Osteoblast (primary cell): ENCODE results near the gene SPEN. TPM values are rescaled to one million over a fixed set of nuclear protein-coding genes. Genes with fewer than 3 reads are reported as not detected.

Experiments used
- DNase-seq: peaks from one replicate; pipeline ENCODE4 v3.0.0; 2011; ENCODE audit warnings: low spot score, mixed read lengths; ENCODE audit not compliant: insufficient read length; ENCODE audit errors: missing footprints
- H2AFZ ChIP-seq: 2 replicates; pipeline ENCODE4 v1.6.0; 2011; ENCODE audit warnings: mild to moderate bottlenecking, low read length
- H3K27ac ChIP-seq: 2 replicates; pipeline ENCODE4 v1.5.1; 2011; ENCODE audit warnings: mild to moderate bottlenecking, low read depth, low read length, moderate library complexity
- H3K27me3 ChIP-seq: 2 replicates; pipeline ENCODE4 v1.6.0; 2012; ENCODE audit warnings: mild to moderate bottlenecking, control low read depth, inconsistent platforms, low read length, moderate library complexity; ENCODE audit not compliant: insufficient read depth
- H3K36me3 ChIP-seq: 2 replicates; pipeline ENCODE4 v1.5.1; 2011; ENCODE audit warnings: mild to moderate bottlenecking, low read length, control low read depth, moderate library complexity; ENCODE audit not compliant: insufficient read depth
- H3K4me1 ChIP-seq: 2 replicates; pipeline ENCODE4 v1.5.1; 2011; ENCODE audit warnings: mild to moderate bottlenecking, low read length, control low read depth, moderate library complexity; ENCODE audit not compliant: insufficient read depth
- H3K4me2 ChIP-seq: 2 replicates; pipeline ENCODE4 v1.6.0; 2011; ENCODE audit warnings: mild to moderate bottlenecking, low read length; ENCODE audit not compliant: insufficient read depth
- H3K4me3 ChIP-seq: fragments of 200-600 bp; sonication (generic); 3 replicates; pipeline ENCODE4 v1.5.1; 2012; ENCODE audit warnings: mild to moderate bottlenecking, low read length, inconsistent platforms; ENCODE audit not compliant: insufficient read depth
- H3K79me2 ChIP-seq: 2 replicates; pipeline ENCODE4 v1.6.0; 2012; ENCODE audit warnings: mild to moderate bottlenecking, low read length, control low read depth, inconsistent platforms; ENCODE audit not compliant: insufficient read depth
- H3K9me3 ChIP-seq: 2 replicates; pipeline ENCODE4 v1.5.1; 2011; ENCODE audit warnings: low read depth, low read length, control low read depth
- H4K20me1 ChIP-seq: 2 replicates; pipeline ENCODE4 v1.6.0; 2012; ENCODE audit warnings: mild to moderate bottlenecking, low read length, control low read depth; ENCODE audit not compliant: insufficient read depth
- total RNA-seq: library from RNA; depleted of rRNA; stranded (reverse); fragments of >200 nt; gene quantifications from 2 replicates; pipeline ENCODE4 v1.2.3, GENCODE V29; 2012
- TF ChIP-seq, protein P1 (sequence below): IDR thresholded peaks from 2 replicates; pipeline ENCODE4 v1.5.1; 2011; ENCODE audit warnings: mild to moderate bottlenecking, low read depth, low read length, moderate library complexity; ENCODE audit errors: extremely low read depth

Gene SPEN
- total RNA-seq, 1 donor = 21.0 TPM

DNA sequence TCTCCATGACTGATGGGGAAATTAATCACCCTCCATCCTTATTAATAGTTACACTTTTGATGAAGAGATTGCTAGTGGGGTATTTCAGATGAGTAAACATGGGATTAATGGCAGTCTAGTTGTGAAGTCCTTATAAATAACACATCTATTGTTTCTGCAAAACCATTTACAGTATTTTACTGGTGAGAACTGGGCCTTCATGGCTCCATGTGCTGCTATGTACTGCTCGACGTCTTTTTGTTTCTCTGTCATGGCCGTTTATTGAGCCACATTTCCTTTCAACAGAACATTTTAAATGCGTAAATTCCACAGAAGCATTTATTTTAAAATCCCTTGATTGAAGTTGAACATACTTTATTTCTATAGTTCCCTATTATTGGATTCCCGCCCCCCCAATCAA is 34.5 kb downstream of the SPEN start:
- H3K27ac ChIP-seq = no peak overlapping the region
- no peak for DNase-seq

DNA sequence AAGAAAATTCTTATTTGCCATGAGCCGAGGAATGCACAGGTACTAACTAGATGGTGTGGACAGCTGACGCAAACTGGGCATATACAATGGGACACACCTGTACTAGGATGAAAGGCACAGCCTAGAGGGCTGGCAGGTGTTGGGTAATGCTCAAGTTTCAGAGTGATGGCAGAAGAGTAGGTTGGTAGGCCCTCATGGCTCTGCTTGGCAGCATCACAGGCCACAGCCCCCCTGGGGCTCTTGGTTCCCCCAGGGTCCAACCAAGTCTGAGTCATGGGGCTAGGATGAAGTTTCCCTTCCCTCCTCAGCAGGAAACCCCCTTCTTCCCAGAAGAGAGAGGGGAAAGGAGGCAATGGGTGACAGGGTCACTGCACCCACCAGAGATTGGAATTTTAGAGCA is 35.2 kb downstream of the SPEN start:
- Histone ChIP-seq H3K9me3 (no peaks in the 10 kb centered on the region), H4K20me1 (no peaks in the 10 kb centered on the region)

More for the DNA sequence above, 34.5 kb downstream of the SPEN start:
- no peaks in the 10 kb centered on the region for H3K9me3 ChIP-seq
- peaks cover 81% of the 10 kb centered on the region for H3K79me2 ChIP-seq
- TF ChIP-seq, protein P1, sequence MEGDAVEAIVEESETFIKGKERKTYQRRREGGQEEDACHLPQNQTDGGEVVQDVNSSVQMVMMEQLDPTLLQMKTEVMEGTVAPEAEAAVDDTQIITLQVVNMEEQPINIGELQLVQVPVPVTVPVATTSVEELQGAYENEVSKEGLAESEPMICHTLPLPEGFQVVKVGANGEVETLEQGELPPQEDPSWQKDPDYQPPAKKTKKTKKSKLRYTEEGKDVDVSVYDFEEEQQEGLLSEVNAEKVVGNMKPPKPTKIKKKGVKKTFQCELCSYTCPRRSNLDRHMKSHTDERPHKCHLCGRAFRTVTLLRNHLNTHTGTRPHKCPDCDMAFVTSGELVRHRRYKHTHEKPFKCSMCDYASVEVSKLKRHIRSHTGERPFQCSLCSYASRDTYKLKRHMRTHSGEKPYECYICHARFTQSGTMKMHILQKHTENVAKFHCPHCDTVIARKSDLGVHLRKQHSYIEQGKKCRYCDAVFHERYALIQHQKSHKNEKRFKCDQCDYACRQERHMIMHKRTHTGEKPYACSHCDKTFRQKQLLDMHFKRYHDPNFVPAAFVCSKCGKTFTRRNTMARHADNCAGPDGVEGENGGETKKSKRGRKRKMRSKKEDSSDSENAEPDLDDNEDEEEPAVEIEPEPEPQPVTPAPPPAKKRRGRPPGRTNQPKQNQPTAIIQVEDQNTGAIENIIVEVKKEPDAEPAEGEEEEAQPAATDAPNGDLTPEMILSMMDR = no peak
- H3K36me3 ChIP-seq = peaks cover under 1% of the 10 kb centered on the region
- no peak overlapping the region for H2AFZ ChIP-seq
- H4K20me1 ChIP-seq = no peaks in the 10 kb centered on the region
- no peak overlapping the region for H3K4me2 ChIP-seq
- H3K4me3 ChIP-seq = no peak overlapping the region
- H3K27me3 ChIP-seq = no peaks in the 10 kb centered on the region
- H3K4me1 ChIP-seq = peaks cover 22% of the 10 kb centered on the region

GRCh38 chr1:15883326-15883725 is 35.8 kb downstream of the SPEN start:
- no peaks in the 10 kb centered on the region for H3K27me3 ChIP-seq
- H3K4me1 ChIP-seq = peaks cover 22% of the 10 kb centered on the region
- no peaks in the 10 kb centered on the region for H3K36me3 ChIP-seq
- TF ChIP-seq, protein P1 = no peak
- H4K20me1 ChIP-seq = no peaks in the 10 kb centered on the region
- H3K4me3 ChIP-seq = no peak overlapping the region
- no peak overlapping the region for H2AFZ ChIP-seq
- H3K79me2 ChIP-seq = peaks cover 83% of the 10 kb centered on the region
- H3K9me3 ChIP-seq = no peaks in the 10 kb centered on the region
- no peak for DNase-seq
- peak overlapping the region; percentile 29 for H3K27ac ChIP-seq
- no peak overlapping the region for H3K4me2 ChIP-seq

More for the DNA sequence above, 35.2 kb downstream of the SPEN start:
- Histone ChIP-seq H3K36me3 (no peaks in the 10 kb centered on the region), H3K79me2 (peaks cover 81% of the 10 kb centered on the region), H3K4me2 (no peak overlapping the region), H3K4me3 (no peak overlapping the region), H3K27ac (no peak overlapping the region), H2AFZ (no peak overlapping the region), H3K4me1 (peaks cover 22% of the 10 kb centered on the region), H3K27me3 (no peaks in the 10 kb centered on the region)
- TF ChIP-seq, protein P1 = no peak
- DNase-seq = peak; percentile 60

DNA sequence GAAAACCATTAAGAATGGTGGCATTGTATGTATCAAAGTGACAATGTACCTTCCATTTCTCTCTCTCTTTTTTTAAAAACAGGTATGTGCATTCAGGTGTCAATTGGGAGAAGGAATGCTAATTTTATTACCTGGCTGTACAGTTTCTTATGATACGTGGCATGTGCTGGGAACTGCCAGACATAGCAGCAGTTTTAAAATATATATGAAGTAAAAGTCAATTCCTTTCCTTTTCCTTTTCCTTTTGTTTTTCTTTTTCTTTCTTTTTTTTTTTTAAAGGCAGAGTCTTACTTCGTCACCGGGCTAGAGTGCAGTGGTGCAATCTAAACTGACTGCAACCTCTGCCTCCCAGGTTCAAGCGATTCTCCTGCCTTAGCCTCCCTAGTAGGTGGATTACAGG is 37.0 kb downstream of the SPEN start:
- H3K4me3 ChIP-seq = no peak overlapping the region
- no peak overlapping the region for H2AFZ ChIP-seq
- no peak overlapping the region for H3K4me2 ChIP-seq
- no peaks in the 10 kb centered on the region for H3K36me3 ChIP-seq
- no peaks in the 10 kb centered on the region for H3K27me3 ChIP-seq
- TF ChIP-seq, protein P1 = no peak
- H3K27ac ChIP-seq = peak overlapping the region; percentile 29
- DNase-seq = peak; percentile 19
- no peaks in the 10 kb centered on the region for H3K9me3 ChIP-seq
- H3K79me2 ChIP-seq = peaks cover 85% of the 10 kb centered on the region
- H3K4me1 ChIP-seq = peaks cover 22% of the 10 kb centered on the region
- H4K20me1 ChIP-seq = no peaks in the 10 kb centered on the region
